HEK293 (cell line): Measurements from ENCODE around the gene CCDC170.
A peak's percentile ranks its signal among the peaks of the same experiment; 100 is the strongest.

Experiments
- CTCF ChIA-PET: fragments of 350-600 bp; formaldehyde crosslinking; extraction: SDS; loops from one replicate; lab custom pipeline; 2021; ENCODE audit warnings: antibody characterized with exemption; lab: Yijun Ruan, JAX
- POLR2A ChIA-PET: fragments of 300-600 bp; formaldehyde crosslinking; extraction: SDS; loops from one replicate; lab custom pipeline; 2020; ENCODE audit warnings: antibody characterized with exemption, inconsistent platforms; lab: Yijun Ruan, JAX
- H3K27ac ChIP-seq: fragments of 200-500 bp; sonication (Bioruptor generic); 2 replicates; pipeline ENCODE4 v1.5.1; 2014; ENCODE audit warnings: low read depth, low read length, control low read depth, inconsistent platforms; ENCODE audit errors: extremely low read depth
- H3K36me3 ChIP-seq, 2 experiments: fragments of 200-500 bp in 1 of 2; sonication (Bioruptor generic) in 1 of 2; 1 replicate in 1 of 2; 2 replicates in 1 of 2; pipeline ENCODE4 v1.5.1; 2014 to 2017; ENCODE audit warnings: inconsistent platforms in 2 of 2, low read length in 2 of 2; ENCODE audit not compliant: control insufficient read depth in 2 of 2, insufficient read depth in 1 of 2
- H3K4me1 ChIP-seq: fragments of 200-500 bp; sonication (Bioruptor generic); 2 replicates; pipeline ENCODE4 v1.5.1; 2014; ENCODE audit warnings: mild to moderate bottlenecking, low read length, inconsistent platforms; ENCODE audit not compliant: control insufficient read depth, insufficient read depth
- H3K4me3 ChIP-seq: 2 replicates; pipeline ENCODE4 v1.5.1; 2011; ENCODE audit warnings: low read depth, mild to moderate bottlenecking, control low read depth, low read length, moderate library complexity
- H3K9me3 ChIP-seq: fragments of 200-500 bp; sonication (Bioruptor generic); 2 replicates; pipeline ENCODE4 v1.5.1; 2014; ENCODE audit warnings: low read depth, low read length, inconsistent platforms; ENCODE audit not compliant: control insufficient read depth, insufficient read depth
- SCRT1 ChIP-seq: fragments of 450-650 bp; formaldehyde crosslinking; IDR thresholded peaks from 2 replicates; pipeline ENCODE4 v1.5.1; 2016; ENCODE audit warnings: missing biosample characterization, missing genetic modification characterization, borderline replicate concordance
- YY1 ChIP-seq: fragments of 450-650 bp; formaldehyde crosslinking; IDR thresholded peaks from 2 replicates; pipeline ENCODE4 v1.5.1; 2018; ENCODE audit warnings: missing biosample characterization, missing genetic modification characterization
- ZBTB21 ChIP-seq: fragments of 450-650 bp; formaldehyde crosslinking; IDR thresholded peaks from 2 replicates; pipeline ENCODE4 v1.5.1; 2017; ENCODE audit warnings: missing biosample characterization, missing genetic modification characterization
- ZFHX2 ChIP-seq: fragments of 450-650 bp; formaldehyde crosslinking; conservative IDR thresholded peaks from 2 replicates; pipeline ENCODE4 v1.5.1; 2016; ENCODE audit warnings: missing biosample characterization, missing genetic modification characterization
- ZNF146 ChIP-seq: fragments of 450-650 bp; formaldehyde crosslinking; IDR thresholded peaks from 2 replicates; pipeline ENCODE4 v1.5.1; 2016; ENCODE audit warnings: missing biosample characterization, missing genetic modification characterization
- ZNF202 ChIP-seq: fragments of 450-650 bp; formaldehyde crosslinking; IDR thresholded peaks from 2 replicates; pipeline ENCODE4 v1.5.1; 2016; ENCODE audit warnings: missing biosample characterization, missing genetic modification characterization, borderline replicate concordance
- ZNF335 ChIP-seq: fragments of 450-650 bp; formaldehyde crosslinking; conservative IDR thresholded peaks from 2 replicates; pipeline ENCODE4 v1.5.1; 2016; ENCODE audit warnings: missing biosample characterization, missing genetic modification characterization
- ZNF558 ChIP-seq: fragments of 450-650 bp; formaldehyde crosslinking; IDR thresholded peaks from 2 replicates; pipeline ENCODE4 v1.5.1; 2016; ENCODE audit warnings: missing biosample characterization, missing genetic modification characterization
- ZNF571 ChIP-seq: fragments of 450-650 bp; formaldehyde crosslinking; IDR thresholded peaks from 2 replicates; pipeline ENCODE4 v1.5.0; 2017; ENCODE audit warnings: missing biosample characterization, missing genetic modification characterization
- ZNF768 ChIP-seq: fragments of 450-650 bp; formaldehyde crosslinking; IDR thresholded peaks from 2 replicates; pipeline ENCODE4 v1.5.1; 2018; ENCODE audit warnings: missing biosample characterization, mild to moderate bottlenecking, missing genetic modification characterization
- ZSCAN16 ChIP-seq: fragments of 450-650 bp; formaldehyde crosslinking; IDR thresholded peaks from 2 replicates; pipeline ENCODE4 v1.5.1; 2016; ENCODE audit warnings: missing biosample characterization, missing genetic modification characterization
- TF ChIP-seq, protein P1 (sequence below): fragments of 450-650 bp; formaldehyde crosslinking; IDR thresholded peaks from 2 replicates; pipeline ENCODE4 v1.5.1; 2016; ENCODE audit warnings: missing biosample characterization, missing genetic modification characterization
- TF ChIP-seq, protein P2 (sequence below): fragments of 450-650 bp; formaldehyde crosslinking; IDR thresholded peaks from 2 replicates; pipeline ENCODE4 v1.5.1; 2017; ENCODE audit warnings: missing biosample characterization, missing genetic modification characterization
- TF ChIP-seq, protein P3 (sequence below): fragments of 450-650 bp; IDR thresholded peaks from 2 replicates; pipeline ENCODE4 v1.5.1; 2018; ENCODE audit warnings: missing biosample characterization, mild to moderate bottlenecking, missing genetic modification characterization
- TF ChIP-seq, protein P4 (sequence below): fragments of 450-650 bp; formaldehyde crosslinking; IDR thresholded peaks from 2 replicates; pipeline ENCODE4 v1.5.1; 2016; ENCODE audit warnings: missing biosample characterization, missing genetic modification characterization
- TF ChIP-seq, protein P5 (sequence below): fragments of 450-650 bp; formaldehyde crosslinking; IDR thresholded peaks from 2 replicates; pipeline ENCODE4 v1.5.1; 2016; ENCODE audit warnings: missing biosample characterization, missing genetic modification characterization, low read depth

CCDC170 gene

DNA sequence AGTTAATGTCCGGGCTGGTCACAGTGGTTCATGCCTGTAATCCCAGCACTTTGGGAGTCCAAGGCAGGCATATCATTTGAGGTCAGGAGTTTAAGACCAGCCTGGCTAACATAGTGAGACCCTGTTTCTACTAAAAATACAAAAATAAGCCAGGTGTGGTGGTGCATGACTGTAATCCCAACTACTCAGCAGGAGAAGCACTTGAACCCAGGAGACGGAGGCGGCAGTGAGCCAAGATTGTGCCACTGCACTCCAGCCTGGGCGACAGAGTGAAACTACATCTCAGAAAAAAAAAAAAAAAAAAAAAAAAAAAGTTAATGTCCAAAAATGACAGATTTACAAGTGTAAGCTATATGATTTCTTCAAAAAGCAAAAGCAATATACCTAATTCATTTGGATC is 124.9 kb downstream of the CCDC170 start (continued):
- TF ChIP-seq ZBTB21 (tag by site-specific recombination): no peak
- TF ChIP-seq ZNF558 (tag by site-specific recombination): no peak
- no peak for TF ChIP-seq ZFHX2
- TF ChIP-seq, all 188 proteins: peak for 0

DNA sequence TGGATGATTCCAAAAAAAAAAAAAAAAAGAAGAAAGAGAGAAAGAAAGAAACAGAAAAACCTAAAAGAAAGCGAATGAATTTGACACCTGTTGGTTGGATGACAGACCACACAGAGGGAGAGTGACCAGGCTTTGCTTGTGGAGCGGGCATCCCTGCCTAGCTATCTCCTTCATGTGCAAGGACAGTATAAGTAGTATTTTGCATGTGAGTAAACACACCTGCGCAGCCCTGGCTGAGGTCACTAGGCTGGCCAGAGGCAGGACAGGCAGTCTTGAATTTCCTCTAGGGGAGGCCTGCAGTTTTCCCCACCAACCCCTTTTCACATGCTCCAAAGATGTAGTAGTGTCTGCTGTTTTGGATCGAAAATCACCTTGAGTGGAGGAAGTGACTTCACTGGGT is 126.4 kb downstream of the CCDC170 start:
- TF ChIP-seq, protein P1, sequence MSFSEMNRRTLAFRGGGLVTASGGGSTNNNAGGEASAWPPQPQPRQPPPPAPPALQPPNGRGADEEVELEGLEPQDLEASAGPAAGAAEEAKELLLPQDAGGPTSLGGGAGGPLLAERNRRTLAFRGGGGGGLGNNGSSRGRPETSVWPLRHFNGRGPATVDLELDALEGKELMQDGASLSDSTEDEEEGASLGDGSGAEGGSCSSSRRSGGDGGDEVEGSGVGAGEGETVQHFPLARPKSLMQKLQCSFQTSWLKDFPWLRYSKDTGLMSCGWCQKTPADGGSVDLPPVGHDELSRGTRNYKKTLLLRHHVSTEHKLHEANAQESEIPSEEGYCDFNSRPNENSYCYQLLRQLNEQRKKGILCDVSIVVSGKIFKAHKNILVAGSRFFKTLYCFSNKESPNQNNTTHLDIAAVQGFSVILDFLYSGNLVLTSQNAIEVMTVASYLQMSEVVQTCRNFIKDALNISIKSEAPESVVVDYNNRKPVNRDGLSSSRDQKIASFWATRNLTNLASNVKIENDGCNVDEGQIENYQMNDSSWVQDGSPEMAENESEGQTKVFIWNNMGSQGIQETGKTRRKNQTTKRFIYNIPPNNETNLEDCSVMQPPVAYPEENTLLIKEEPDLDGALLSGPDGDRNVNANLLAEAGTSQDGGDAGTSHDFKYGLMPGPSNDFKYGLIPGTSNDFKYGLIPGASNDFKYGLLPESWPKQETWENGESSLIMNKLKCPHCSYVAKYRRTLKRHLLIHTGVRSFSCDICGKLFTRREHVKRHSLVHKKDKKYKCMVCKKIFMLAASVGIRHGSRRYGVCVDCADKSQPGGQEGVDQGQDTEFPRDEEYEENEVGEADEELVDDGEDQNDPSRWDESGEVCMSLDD (tag by site-specific recombination): no peak
- 0 out of 2 replicates have a peak, but pooled peaks have one; percentile 26 for TF ChIP-seq SCRT1 (tag by site-specific recombination)
- Histone ChIP-seq H3K4me3 (no peak overlapping the region), H3K4me1 (no peaks in the 10 kb centered on the region), H3K9me3 (no peaks in the 10 kb centered on the region), H3K27ac (no peak overlapping the region), H3K36me3 (no peaks in the 10 kb centered on the region)
- ChIA-PET POLR2A (no interaction called here), CTCF (no interaction called here)

DNA sequence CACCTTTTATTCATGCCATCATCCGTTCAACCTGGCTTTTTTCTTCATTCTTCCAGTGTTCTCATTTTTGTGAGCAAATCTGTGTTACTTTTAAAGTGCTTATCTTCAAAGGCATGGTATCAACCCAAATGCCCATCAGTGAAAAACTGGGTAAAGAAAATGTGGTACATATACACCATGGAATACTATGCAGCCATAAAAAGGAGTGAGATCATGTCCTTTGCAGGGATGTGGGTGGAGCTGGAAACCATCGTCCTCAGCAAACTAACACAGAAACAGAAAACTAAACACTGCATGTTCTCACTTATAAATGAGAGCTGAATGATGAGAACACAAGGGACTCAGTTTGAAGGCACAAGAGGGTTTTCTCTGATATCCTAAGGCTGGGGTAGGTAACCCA is 130.3 kb downstream of the CCDC170 start:
- H3K9me3 ChIP-seq: no peaks in the 10 kb centered on the region
- no peak overlapping the region for H3K27ac ChIP-seq
- no peak overlapping the region for H3K4me3 ChIP-seq
- H3K4me1 ChIP-seq: peaks cover 2% of the 10 kb centered on the region; the same call in 1 of the 2 replicates
- CTCF ChIA-PET: no interaction called here
- H3K36me3 ChIP-seq: no peaks in the 10 kb centered on the region
- TF ChIP-seq ZNF146 (tag by site-specific recombination): peak; percentile 56; the same call in 1 of the 2 replicates
- TF ChIP-seq, protein P2, sequence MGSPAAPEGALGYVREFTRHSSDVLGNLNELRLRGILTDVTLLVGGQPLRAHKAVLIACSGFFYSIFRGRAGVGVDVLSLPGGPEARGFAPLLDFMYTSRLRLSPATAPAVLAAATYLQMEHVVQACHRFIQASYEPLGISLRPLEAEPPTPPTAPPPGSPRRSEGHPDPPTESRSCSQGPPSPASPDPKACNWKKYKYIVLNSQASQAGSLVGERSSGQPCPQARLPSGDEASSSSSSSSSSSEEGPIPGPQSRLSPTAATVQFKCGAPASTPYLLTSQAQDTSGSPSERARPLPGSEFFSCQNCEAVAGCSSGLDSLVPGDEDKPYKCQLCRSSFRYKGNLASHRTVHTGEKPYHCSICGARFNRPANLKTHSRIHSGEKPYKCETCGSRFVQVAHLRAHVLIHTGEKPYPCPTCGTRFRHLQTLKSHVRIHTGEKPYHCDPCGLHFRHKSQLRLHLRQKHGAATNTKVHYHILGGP: no peak
- POLR2A ChIA-PET: no interaction called here

DNA sequence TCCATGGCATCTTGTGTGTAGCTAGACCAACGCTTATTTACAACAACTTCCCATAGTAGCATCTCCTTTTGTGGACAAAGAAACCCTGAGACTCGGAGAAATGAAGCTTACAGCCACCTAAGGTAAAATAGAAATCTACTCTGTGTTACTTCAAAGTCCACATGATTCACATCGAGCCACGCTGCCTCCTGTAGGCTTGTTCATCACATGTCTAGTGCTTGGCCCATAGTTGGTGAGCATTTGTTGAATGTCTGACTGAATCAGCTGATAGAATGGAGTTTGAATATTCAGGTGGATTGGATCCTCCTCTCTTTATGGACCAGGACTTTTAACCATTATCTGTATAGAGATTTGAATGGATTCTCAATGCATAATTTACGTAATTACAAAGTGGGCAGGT is 130.7 kb downstream of the CCDC170 start:
- Histone ChIP-seq H3K4me3 (no peak overlapping the region), H3K4me1 (peaks cover 2% of the 10 kb centered on the region; the same call in 1 of the 2 replicates), H3K36me3 (no peaks in the 10 kb centered on the region), H3K9me3 (no peaks in the 10 kb centered on the region), H3K27ac (no peak overlapping the region)
- ChIA-PET CTCF (interaction anchor here (0.7 kb wide), 1 partner anchor 10 kb away, joined by 3 read pairs; no protein-coding TSS in a partner anchor), POLR2A (interaction anchor here (0.6 kb wide), 1 partner anchor 11 kb away, joined by 6 read pairs; no protein-coding TSS in a partner anchor)
- TF ChIP-seq, protein P3, sequence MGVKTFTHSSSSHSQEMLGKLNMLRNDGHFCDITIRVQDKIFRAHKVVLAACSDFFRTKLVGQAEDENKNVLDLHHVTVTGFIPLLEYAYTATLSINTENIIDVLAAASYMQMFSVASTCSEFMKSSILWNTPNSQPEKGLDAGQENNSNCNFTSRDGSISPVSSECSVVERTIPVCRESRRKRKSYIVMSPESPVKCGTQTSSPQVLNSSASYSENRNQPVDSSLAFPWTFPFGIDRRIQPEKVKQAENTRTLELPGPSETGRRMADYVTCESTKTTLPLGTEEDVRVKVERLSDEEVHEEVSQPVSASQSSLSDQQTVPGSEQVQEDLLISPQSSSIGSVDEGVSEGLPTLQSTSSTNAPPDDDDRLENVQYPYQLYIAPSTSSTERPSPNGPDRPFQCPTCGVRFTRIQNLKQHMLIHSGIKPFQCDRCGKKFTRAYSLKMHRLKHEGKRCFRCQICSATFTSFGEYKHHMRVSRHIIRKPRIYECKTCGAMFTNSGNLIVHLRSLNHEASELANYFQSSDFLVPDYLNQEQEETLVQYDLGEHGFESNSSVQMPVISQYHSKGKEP (tag by site-specific recombination): no peak
- TF ChIP-seq, protein P2: no peak
- no peak for TF ChIP-seq ZNF768
- TF ChIP-seq ZNF571: no peak
- TF ChIP-seq ZSCAN16: no peak
- TF ChIP-seq YY1 (tag by site-specific recombination): no peak
- no peak for TF ChIP-seq ZNF202 (tag by site-specific recombination)
- TF ChIP-seq, protein P4, sequence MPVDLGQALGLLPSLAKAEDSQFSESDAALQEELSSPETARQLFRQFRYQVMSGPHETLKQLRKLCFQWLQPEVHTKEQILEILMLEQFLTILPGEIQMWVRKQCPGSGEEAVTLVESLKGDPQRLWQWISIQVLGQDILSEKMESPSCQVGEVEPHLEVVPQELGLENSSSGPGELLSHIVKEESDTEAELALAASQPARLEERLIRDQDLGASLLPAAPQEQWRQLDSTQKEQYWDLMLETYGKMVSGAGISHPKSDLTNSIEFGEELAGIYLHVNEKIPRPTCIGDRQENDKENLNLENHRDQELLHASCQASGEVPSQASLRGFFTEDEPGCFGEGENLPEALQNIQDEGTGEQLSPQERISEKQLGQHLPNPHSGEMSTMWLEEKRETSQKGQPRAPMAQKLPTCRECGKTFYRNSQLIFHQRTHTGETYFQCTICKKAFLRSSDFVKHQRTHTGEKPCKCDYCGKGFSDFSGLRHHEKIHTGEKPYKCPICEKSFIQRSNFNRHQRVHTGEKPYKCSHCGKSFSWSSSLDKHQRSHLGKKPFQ (tag by site-specific recombination): no peak
- TF ChIP-seq ZNF335 (tag by site-specific recombination): no peak
- TF ChIP-seq, protein P5, sequence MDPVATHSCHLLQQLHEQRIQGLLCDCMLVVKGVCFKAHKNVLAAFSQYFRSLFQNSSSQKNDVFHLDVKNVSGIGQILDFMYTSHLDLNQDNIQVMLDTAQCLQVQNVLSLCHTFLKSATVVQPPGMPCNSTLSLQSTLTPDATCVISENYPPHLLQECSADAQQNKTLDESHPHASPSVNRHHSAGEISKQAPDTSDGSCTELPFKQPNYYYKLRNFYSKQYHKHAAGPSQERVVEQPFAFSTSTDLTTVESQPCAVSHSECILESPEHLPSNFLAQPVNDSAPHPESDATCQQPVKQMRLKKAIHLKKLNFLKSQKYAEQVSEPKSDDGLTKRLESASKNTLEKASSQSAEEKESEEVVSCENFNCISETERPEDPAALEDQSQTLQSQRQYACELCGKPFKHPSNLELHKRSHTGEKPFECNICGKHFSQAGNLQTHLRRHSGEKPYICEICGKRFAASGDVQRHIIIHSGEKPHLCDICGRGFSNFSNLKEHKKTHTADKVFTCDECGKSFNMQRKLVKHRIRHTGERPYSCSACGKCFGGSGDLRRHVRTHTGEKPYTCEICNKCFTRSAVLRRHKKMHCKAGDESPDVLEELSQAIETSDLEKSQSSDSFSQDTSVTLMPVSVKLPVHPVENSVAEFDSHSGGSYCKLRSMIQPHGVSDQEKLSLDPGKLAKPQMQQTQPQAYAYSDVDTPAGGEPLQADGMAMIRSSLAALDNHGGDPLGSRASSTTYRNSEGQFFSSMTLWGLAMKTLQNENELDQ (tag by site-specific recombination): no peak
